NCI-H187 treated with DMSO at 0.1 percent for 48 hours (cell line): ENCODE results near the gene OR2F1.
"Not testable (repeated sequence)": the region's sequence is repeated elsewhere in the genome, so short reads cannot be mapped to it uniquely, and the experiment has no call there.

ENCODE experiments used
- DNase-seq: peaks from one replicate; lab custom pipeline; 2025; lab: John Stamatoyannopoulos, UW

Gene OR2F1

GRCh38 chr7:144009361-144009760, 54.7 kb downstream of the OR2F1 start:
- DNase-seq, result no peak

GRCh38 chr7:144010061-144010460, 55.4 kb downstream of the OR2F1 start:
- not testable (repeated sequence) for DNase-seq

GRCh38 chr7:144010821-144011220, 56.2 kb downstream of the OR2F1 start:
- DNase-seq, result not testable (repeated sequence)

- DNase-seq, result no peak
These were observed 57.0 kb downstream of the OR2F1 start for GRCh38 chr7:144011458-144012230.
